ENCODE data around the gene KREMEN2. TPM values are rescaled to one million over a fixed set of nuclear protein-coding genes. Genes with fewer than 3 reads are reported as not detected.
A peak's percentile ranks its signal among the peaks of the same experiment; 100 is the strongest.

Gene KREMEN2
- total RNA-seq, 2 experiments from 2014 or later = not detected

GRCh38 chr16:3012828-3013420 lies 48.8 kb downstream of the KREMEN2 start, which contains the start of gene CLDN9:
TSS of gene CLDN9 (plus strand) at chr16:3012923. CDS start at chr16:3013363, 440 bp downstream.
- DNase-seq = peak in 2 of 14 experiments; percentile 15 to 25

GRCh38 chr16:3013491-3013951 lies 49.4 kb downstream of the KREMEN2 start:
- intact Hi-C loops (cut with DNase I, micrococcal nuclease) = no loop called here
- no peak for ATAC-seq (ENCODE audit: poor library complexity)
- TF ChIP-seq CTCF (IDR thresholded peaks at IDR 0.05) = no peak
- H3K4me3 Mint-ChIP-seq = no peak overlapping the region
- no peak overlapping the region for H3K27ac Mint-ChIP-seq
- Histone ChIP-seq H3K9me3 (ENCODE audit: control insufficient read depth in 1 of 2, insufficient read depth in 1 of 2, low read length in 2 of 2) (peaks cover 0 to 10% of the 10 kb centered on the region in 2 experiments), H3K4me1 (ENCODE audit: insufficient read depth, low read length) (peaks cover 35% of the 10 kb centered on the region), H3K27me3 (ENCODE audit: control insufficient read depth in 1 of 2, insufficient read depth in 2 of 2, low read length in 2 of 2) (peaks cover 10 to 12% of the 10 kb centered on the region in 2 experiments), H3K36me3 (ENCODE audit: insufficient read depth, low read length) (no peaks in the 10 kb centered on the region), H3K4me3 (ENCODE audit: low read length) (no peak overlapping the region), H3K27ac (ENCODE audit: low read depth in 1 of 2, low read length in 2 of 2) (no peak overlapping the region)
- no peaks in the 10 kb centered on the region for H3K9me3 Mint-ChIP-seq
- H3K4me1 Mint-ChIP-seq (ENCODE audit: low read depth) = peaks cover 7% of the 10 kb centered on the region
- H3K36me3 Mint-ChIP-seq (ENCODE audit: low read depth) = no peaks in the 10 kb centered on the region
- CTCF ChIA-PET = no interaction called here
- DNase-seq = no peak
- H3K27me3 Mint-ChIP-seq = peaks cover 18% of the 10 kb centered on the region
- POLR2A ChIA-PET = no interaction called here

More at GRCh38 chr16:3012828-3013420, 48.8 kb downstream of the KREMEN2 start, which contains the start of gene CLDN9:
- intact Hi-C loops (cut with DNase I, micrococcal nuclease) = no loop called here
- Histone ChIP-seq H3K9me3 (ENCODE audit: control insufficient read depth in 1 of 2, insufficient read depth in 1 of 2, low read length in 2 of 2) (peaks cover 0 to 10% of the 10 kb centered on the region in 2 experiments), H3K27ac (ENCODE audit: low read depth in 1 of 2, low read length in 2 of 2) (no peak within 1 kb of the TSS), H3K36me3 (ENCODE audit: insufficient read depth, low read length) (no peaks in the 10 kb centered on the region), H3K4me3 (ENCODE audit: low read length) (no peak within 1 kb of the TSS), H3K27me3 (ENCODE audit: control insufficient read depth in 1 of 2, insufficient read depth in 2 of 2, low read length in 2 of 2) (peaks cover 10 to 11% of the 10 kb centered on the region in 2 experiments), H3K4me1 (ENCODE audit: insufficient read depth, low read length) (peaks cover 35% of the 10 kb centered on the region)
- Mint-ChIP-seq H3K27ac (no peak within 1 kb of the TSS), H3K36me3 (ENCODE audit: low read depth) (no peaks in the 10 kb centered on the region), H3K9me3 (no peaks in the 10 kb centered on the region), H3K27me3 (peaks cover 22% of the 10 kb centered on the region), H3K4me3 (no peak within 1 kb of the TSS), H3K4me1 (ENCODE audit: low read depth) (peaks cover 10% of the 10 kb centered on the region)
- TF ChIP-seq CTCF (IDR thresholded peaks at IDR 0.05) = no peak
- CTCF ChIA-PET = no interaction called here
- peak; percentile 68 for ATAC-seq (ENCODE audit: poor library complexity)
- POLR2A ChIA-PET = no interaction called here

GRCh38 chr16:3013998-3014690 lies 50.1 kb downstream of the KREMEN2 start:
- ChIA-PET POLR2A (no interaction called here), CTCF (no interaction called here)
- DNase-seq = no peak
- H3K27ac Mint-ChIP-seq = no peak overlapping the region
- Histone ChIP-seq H3K4me3 (ENCODE audit: low read length) (no peak overlapping the region), H3K27me3 (ENCODE audit: control insufficient read depth in 1 of 2, insufficient read depth in 2 of 2, low read length in 2 of 2) (peaks cover 10 to 12% of the 10 kb centered on the region in 2 experiments), H3K36me3 (ENCODE audit: insufficient read depth, low read length) (no peaks in the 10 kb centered on the region), H3K9me3 (ENCODE audit: control insufficient read depth in 1 of 2, insufficient read depth in 1 of 2, low read length in 2 of 2) (peaks cover 0 to 10% of the 10 kb centered on the region in 2 experiments), H3K27ac (ENCODE audit: low read depth in 1 of 2, low read length in 2 of 2) (no peak overlapping the region), H3K4me1 (ENCODE audit: insufficient read depth, low read length) (peaks cover 30% of the 10 kb centered on the region)
- H3K4me1 Mint-ChIP-seq (ENCODE audit: low read depth) = peaks cover 4% of the 10 kb centered on the region
- peaks cover 18% of the 10 kb centered on the region for H3K27me3 Mint-ChIP-seq
- intact Hi-C loops (cut with DNase I, micrococcal nuclease) = no loop called here
- H3K9me3 Mint-ChIP-seq = no peaks in the 10 kb centered on the region
- ATAC-seq (ENCODE audit: poor library complexity) = no peak
- TF ChIP-seq CTCF (IDR thresholded peaks at IDR 0.05) = no peak
- no peak overlapping the region for H3K4me3 Mint-ChIP-seq
- H3K36me3 Mint-ChIP-seq (ENCODE audit: low read depth) = no peaks in the 10 kb centered on the region
